Activated CD4-positive, CD25-positive, alpha-beta regulatory T cell treated with anti-CD3 and anti-CD28 coated beads, Interleukin-2, amount 50 U/mL, for 72 hours (primary cell): ENCODE data around the gene TRMT112.
"Not testable (repeated sequence)": the region's sequence is repeated elsewhere in the genome, so short reads cannot be mapped to it uniquely, and the experiment has no call there.

ENCODE experiments used
- DNase-seq: peaks from one replicate; pipeline ENCODE4 v3.0.0; 2021

Gene TRMT112

DNA sequence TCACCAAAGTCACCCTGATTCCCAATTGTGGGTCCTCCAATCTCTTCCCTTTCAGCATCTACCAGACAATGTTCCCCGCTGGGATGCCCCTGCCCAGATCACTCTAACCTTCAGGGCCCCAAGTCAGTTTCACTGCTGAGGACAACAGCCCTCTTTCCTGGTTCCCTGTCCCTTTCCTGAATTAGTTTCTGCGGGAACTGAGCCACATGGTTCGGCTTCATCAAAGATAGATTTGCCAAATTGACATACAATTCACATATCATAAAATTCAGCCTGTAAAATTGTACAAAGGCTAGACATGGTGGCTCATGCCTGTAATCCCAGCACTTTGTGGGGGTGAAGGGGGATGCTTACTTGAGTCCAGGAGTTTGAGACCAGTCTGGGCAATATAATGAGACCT is 10.6 kb upstream of the TRMT112 start:
- DNase-seq = no peak

- no peak for DNase-seq
Observed at GRCh38 chr11:64327375-64327774, 10.0 kb upstream of the TRMT112 start.

GRCh38 chr11:64324692-64325469 is 7.5 kb upstream of the TRMT112 start:
- DNase-seq = no peak

GRCh38 chr11:64323984-64324383 is 6.6 kb upstream of the TRMT112 start:
- DNase-seq = not testable (repeated sequence)

- DNase-seq = no peak
Observed at GRCh38 chr11:64323373-64323772, 6.0 kb upstream of the TRMT112 start.

DNA sequence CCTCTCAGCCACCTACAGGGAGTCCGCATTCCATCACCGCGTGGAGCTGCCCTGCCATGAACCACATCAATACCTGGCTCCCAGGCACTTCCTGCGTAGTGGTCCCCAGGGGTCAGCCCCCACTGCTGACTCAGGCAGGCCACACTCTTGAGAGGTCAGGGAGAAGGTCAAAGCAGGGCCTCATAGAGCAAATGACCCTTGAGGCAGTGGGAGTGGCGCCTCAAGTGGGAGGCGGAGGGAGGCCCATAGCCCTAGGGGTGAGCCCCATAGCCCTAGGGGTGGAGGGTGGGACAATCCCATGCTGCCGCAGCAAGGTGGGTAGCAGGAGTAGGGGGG is 5.5 kb upstream of the TRMT112 start:
- no peak for DNase-seq

DNA sequence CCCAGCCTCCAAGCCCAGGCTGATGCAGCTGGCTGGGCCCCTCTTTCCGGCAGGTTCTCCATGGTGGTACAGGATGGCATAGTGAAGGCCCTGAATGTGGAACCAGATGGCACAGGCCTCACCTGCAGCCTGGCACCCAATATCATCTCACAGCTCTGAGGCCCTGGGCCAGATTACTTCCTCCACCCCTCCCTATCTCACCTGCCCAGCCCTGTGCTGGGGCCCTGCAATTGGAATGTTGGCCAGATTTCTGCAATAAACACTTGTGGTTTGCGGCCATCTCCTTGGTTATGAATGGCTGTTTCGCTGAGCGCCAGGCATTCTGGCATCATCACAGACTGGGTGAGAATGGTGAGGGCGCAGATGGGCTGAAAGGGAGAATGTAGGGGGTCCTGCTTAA is 4.2 kb upstream of the TRMT112 start:
- DNase-seq = no peak

- DNase-seq = no peak
Observed at GRCh38 chr11:64321026-64321425, 3.7 kb upstream of the TRMT112 start.

DNA sequence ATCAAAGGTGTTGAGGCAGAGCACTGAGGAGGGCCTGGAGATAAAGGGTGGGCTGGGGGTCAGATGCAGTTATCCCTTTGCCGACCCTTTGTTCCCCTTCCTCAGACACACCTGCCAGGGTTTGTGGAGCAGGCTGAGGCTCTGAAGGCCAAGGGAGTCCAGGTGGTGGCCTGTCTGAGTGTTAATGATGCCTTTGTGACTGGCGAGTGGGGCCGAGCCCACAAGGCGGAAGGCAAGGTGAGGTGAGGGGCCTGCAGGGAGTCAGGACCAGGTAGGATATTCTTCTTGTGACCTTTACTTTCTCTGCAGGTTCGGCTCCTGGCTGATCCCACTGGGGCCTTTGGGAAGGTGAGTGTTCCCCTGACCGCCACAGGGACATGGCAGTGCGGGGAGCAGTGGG is 3.2 kb upstream of the TRMT112 start:
- DNase-seq = no peak

DNA sequence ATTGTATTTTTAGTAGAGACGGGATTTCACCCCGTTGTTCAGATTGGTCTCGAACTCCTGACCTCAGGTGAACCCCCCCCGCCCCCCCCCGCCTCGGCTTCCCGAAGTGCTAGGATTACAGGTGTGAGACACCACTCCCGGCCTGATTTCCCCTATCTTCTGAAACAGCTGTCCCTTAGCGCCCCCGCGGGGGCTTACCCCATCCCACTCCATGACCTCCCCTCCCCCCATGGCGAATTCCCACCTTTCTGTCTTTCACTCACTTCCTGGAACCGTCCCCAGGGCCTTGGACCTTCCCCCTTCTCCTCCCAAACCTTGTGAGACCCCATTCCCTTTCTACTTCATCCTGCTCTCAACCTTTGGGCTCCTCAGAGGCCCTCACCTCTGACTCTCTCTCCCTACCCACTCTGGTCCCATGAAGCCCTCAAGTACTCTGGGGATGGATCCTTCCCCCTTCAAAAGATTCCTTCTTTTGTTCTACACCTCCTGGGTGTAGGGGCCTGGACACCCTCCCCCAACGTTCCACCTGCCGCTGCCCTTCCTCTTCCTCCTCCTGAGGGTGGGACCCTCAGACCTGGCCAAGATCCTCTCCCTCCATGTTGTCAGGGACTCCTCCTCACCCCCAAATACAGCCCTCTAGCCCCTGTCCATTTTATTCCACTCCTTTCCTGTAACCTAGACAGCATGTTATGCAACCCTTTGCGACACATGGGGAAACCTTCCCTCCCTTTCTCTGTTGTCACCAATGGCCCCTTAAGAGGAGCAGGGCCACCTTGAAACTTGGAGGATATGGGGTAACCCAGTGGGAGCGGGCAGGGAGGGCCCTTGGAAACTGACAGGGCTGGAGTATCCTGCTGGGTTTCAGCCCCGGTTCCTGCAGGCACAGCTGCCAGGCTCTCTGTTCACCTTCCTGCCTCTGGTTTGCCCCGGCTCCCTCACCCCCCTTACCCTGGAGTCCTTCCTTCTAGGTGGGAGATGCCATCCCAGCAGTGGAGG is 1.7 kb upstream of the TRMT112 start:
- DNase-seq = no peak

- DNase-seq = peak; percentile 94
Observed at GRCh38 chr11:64317961-64318765, 804 bp upstream of the TRMT112 start, which contains the start of gene PRDX5. TSS of gene PRDX5 (plus strand) at chr11:64318121. CDS start at chr11:64318216, 95 bp downstream.

DNA sequence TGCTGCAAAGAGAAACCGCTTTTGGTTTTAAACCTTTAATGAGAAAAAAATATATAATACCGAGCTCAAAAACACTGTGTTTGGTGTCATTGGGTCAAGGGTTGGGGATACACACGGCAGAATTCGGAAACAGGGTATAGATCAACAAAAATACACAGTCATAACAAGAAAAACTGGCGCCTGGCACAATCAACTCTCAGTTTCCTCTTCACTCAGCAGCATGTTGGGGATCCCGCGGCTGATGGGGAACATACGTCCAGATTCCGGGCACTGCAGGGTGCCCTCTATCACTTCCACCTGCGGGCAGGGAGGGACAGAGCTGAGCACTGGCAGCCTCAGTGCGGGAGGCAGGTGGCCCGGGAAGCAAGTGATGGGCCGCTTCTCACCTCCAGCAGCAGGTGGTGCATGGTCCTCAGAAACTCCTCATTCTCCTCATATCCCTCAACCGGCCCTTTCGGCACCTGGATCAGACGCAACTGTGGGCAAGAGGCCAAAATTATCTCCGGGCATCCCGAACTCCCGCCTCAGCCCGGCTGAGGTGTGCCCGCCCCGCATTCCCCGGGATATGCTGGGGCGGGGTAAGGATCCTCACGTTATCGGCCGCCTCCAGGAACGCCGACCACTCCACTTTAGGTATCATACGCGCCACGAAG is 561 bp downstream of the TRMT112 start:
- no peak for DNase-seq

DNA sequence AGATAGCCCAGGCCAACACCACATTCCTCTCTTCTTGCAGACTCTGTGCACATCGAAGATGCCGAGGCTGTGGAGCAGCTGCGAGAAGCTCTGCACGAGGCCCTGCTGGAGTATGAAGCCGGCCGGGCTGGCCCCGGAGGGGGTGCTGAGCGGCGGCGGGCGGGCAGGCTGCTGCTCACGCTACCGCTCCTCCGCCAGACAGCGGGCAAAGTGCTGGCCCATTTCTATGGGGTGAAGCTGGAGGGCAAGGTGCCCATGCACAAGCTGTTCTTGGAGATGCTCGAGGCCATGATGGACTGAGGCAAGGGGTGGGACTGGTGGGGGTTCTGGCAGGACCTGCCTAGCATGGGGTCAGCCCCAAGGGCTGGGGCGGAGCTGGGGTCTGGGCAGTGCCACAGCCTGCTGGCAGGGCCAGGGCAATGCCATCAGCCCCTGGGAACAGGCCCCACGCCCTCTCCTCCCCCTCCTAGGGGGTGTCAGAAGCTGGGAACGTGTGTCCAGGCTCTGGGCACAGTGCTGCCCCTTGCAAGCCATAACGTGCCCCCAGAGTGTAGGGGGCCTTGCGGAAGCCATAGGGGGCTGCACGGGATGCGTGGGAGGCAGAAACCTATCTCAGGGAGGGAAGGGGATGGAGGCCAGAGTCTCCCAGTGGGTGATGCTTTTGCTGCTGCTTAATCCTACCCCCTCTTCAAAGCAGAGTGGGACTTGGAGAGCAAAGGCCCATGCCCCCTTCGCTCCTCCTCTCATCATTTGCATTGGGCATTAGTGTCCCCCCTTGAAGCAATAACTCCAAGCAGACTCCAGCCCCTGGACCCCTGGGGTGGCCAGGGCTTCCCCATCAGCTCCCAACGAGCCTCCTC is 1.5 kb downstream of the TRMT112 start:
- not testable (repeated sequence) for DNase-seq

- no peak for DNase-seq
Observed at GRCh38 chr11:64314805-64315561, 2.4 kb downstream of the TRMT112 start.

GRCh38 chr11:64314146-64314804 is 3.1 kb downstream of the TRMT112 start:
- DNase-seq = no peak

- no peak for DNase-seq
Observed at GRCh38 chr11:64313491-64314145, 3.7 kb downstream of the TRMT112 start.

DNA sequence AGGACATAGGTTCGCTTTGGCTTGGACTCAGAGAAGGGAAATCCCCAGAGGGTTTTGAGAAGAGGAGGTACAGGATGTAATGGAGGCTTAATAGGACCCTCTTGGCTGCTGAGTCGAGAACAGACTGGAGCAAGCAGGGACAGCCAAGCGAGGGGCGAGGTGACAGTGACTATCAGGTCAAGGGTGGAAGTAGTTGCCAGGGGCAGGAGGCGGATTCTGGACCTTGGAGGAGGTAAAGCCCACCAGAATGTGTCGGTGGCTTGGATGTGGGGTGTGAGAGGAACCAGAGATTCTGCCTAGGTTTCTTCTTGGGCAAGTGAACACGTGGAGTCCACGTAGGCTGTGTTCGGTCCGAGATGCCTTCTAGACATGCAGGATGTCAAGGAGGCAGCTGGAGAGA is 4.4 kb downstream of the TRMT112 start:
- DNase-seq = no peak

- DNase-seq = not testable (repeated sequence)
Observed at GRCh38 chr11:64307795-64308194, 9.6 kb downstream of the TRMT112 start.

DNA sequence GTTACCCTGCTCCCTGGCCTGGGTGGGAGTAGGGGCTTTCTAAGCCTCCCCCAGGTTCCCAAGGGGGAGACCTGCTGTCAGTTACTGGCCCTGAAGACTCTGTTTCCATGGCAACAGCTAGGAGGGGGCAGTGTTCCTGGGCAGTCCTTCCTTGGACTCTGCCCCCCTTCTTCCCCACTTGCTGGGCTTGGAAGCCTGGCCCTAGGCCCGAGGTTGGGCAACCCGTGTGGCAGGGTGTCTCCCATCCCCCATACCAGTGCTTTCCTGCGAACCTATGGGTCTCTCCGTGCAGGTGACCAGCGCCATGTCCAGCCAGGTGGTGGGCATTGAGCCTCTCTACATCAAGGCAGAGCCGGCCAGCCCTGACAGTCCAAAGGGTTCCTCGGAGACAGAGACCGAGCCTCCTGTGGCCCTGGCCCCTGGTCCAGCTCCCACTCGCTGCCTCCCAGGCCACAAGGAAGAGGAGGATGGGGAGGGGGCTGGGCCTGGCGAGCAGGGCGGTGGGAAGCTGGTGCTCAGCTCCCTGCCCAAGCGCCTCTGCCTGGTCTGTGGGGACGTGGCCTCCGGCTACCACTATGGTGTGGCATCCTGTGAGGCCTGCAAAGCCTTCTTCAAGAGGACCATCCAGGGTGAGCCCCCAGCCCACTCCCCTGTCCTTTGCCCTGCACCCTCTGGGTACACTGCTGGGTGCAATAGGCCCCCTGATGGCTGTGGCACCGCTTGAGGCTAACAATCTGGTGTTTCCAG is 10.3 kb downstream of the TRMT112 start:
- DNase-seq = no peak
